Astrocyte of the hippocampus (primary cell): ENCODE results near the gene TGM5.
"Not testable (repeated sequence)": the region's sequence is repeated elsewhere in the genome, so short reads cannot be mapped to it uniquely, and the experiment has no call there.

Experiments
- DNase-seq: peaks from one replicate; pipeline ENCODE4 v3.0.0; 2011; ENCODE audit warnings: low read depth, low spot score

Gene TGM5

GRCh38 chr15:43275740-43276562 lies 9.2 kb upstream of the TGM5 start:
- no peak for DNase-seq

DNA sequence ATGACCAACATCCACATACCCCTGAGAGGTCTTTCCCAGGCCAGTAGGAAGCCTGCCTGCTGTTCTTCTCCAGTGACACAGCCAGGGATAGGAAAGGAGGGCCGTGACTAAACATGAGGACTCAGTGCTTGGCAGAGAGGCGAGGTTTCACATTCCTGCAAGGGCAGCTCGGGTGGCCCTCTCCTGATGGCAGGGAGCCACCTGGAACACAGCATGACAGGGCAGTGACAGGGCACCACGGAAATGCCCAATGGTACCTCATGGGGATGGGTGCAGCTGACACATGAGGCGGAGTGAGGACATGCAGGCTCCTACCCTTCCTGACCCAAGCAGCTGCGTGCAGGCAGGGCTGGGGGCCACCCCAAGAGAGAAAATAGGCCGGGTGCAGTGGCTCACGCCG lies 7.4 kb upstream of the TGM5 start:
- peak; percentile 38 for DNase-seq

- no peak for DNase-seq
These were observed 6.5 kb upstream of the TGM5 start for GRCh38 chr15:43273243-43273642.

GRCh38 chr15:43271908-43272307 lies 5.2 kb upstream of the TGM5 start:
- DNase-seq: not testable (repeated sequence)

DNA sequence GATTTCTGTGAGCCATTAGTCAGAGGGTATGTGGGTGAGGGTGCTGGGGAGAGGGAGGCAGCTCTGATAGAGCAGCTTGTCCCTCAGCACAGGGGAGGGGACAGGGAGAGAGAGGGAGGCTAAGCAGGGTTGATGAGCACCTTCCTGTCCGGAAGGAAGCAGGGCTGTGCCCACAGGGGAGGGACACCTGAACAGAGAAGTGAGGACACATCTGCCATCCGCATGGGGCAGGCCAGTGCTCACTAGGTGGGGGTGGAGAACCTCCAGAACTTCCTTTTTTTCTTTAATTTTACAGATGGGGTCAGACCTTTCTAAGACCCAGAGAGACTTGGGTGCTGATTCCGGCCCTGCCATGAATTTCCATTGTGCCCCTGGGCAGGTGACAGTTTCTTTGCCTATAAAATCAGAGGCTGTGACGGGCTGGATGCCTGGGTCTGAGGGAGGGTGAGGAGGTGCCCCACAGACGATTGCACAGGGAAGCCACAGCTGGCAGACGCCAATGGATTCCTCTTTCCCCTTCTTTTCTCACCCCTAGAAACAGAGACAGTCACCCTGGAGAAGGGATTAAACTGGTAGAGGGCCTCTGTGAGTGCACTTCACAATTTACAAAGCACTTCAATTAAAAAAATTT lies 4.1 kb upstream of the TGM5 start:
- DNase-seq: no peak

- DNase-seq: no peak
These were observed 3.5 kb upstream of the TGM5 start for GRCh38 chr15:43270113-43270665.

GRCh38 chr15:43268111-43269105 lies 1.7 kb upstream of the TGM5 start:
- peak; percentile 59 for DNase-seq

- DNase-seq: no peak
These were observed 711 bp upstream of the TGM5 start for GRCh38 chr15:43267439-43267838.

- DNase-seq: no peak
These were observed 342 bp downstream of the TGM5 start for GRCh38 chr15:43266386-43266785.

- no peak for DNase-seq
These were observed 6.6 kb downstream of the TGM5 start for GRCh38 chr15:43260011-43260615.

- no peak for DNase-seq
These were observed 7.9 kb downstream of the TGM5 start for GRCh38 chr15:43258781-43259180.

- DNase-seq: no peak
These were observed 10.4 kb downstream of the TGM5 start for GRCh38 chr15:43256341-43256740.

DNA sequence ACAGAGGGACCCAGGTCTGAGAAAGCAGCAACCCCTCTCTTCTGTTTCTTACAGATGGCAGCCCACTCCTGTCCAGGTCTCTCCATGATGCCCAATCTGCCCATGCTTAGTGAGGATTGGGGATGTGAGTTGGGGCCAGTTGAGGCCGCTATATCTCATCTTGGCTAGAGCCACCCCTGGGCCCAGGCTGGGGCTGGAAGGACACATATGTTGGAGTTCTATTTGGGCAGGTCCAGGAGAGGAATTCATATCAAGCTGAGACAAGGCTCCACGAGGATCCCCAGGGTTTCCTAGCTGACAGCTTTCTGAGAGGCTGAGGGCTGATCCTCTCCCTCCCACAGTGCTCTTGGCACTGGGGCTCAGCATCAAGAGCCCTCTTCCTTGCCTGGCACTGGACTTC lies 11.4 kb downstream of the TGM5 start:
- DNase-seq: no peak

- DNase-seq: peak; percentile 89
These were observed 13.0 kb downstream of the TGM5 start for GRCh38 chr15:43253431-43254403.

GRCh38 chr15:43251871-43252250 lies 14.9 kb downstream of the TGM5 start:
- DNase-seq: no peak

- DNase-seq: no peak
These were observed 15.4 kb downstream of the TGM5 start for GRCh38 chr15:43251185-43251870.

- DNase-seq: no peak
These were observed 15.9 kb downstream of the TGM5 start for GRCh38 chr15:43250785-43251184.

DNA sequence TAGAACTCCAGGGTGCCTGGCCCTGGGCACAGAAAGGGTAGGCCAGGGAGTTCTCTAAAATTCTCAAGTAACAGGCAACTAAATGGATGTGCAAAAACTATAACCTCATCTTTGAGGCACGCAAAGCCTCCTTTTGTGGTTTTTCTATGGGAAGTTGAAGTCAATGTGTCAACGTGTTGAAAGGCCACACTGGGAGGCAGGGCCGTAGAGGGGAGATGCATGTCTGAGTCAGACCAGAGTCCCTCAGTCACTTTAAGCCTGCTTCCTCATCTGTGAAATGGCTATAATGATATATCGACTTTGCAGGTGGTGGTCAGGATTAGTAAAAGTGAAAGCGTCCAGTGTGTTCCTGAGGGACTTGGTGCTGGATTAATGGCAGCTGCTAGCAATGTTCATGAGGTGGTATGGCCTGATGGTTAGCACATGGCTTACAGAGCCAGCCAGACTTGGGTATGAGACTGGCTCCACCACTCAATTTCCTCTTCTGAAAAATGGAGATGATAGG lies 17.0 kb downstream of the TGM5 start:
- peak; percentile 90 for DNase-seq

- DNase-seq: no peak
These were observed 17.5 kb downstream of the TGM5 start for GRCh38 chr15:43249236-43249635.
